CD14-positive monocyte (primary cell): ENCODE data around the gene BFSP2. TPM values are rescaled to one million over a fixed set of nuclear protein-coding genes. Genes with fewer than 3 reads are reported as not detected.

ENCODE experiments used
- DNase-seq, 3 donors: peaks; one replicate each; pipeline ENCODE4 v3.0.0-alpha.2; 2011 to 2022
- H2AFZ ChIP-seq: 2 replicates; pipeline ENCODE4 v1.6.0; 2012; ENCODE audit warnings: mild to moderate bottlenecking, low read depth, low read length, inconsistent platforms; ENCODE audit not compliant: insufficient read depth, poor library complexity, severe bottlenecking
- H3K27ac ChIP-seq, 2 donors: 1 replicate in 1 of 2; 2 replicates in 1 of 2; pipeline ENCODE4 v1.5.1; 2012 to 2013; ENCODE audit warnings: low read length in 2 of 2, control low read depth in 1 of 2, inconsistent platforms in 1 of 2, low read depth in 1 of 2, mild to moderate bottlenecking in 1 of 2
- H3K27me3 ChIP-seq, 2 donors: one replicate each; pipeline versions ENCODE4 v1.6.0 to v1.6.1; 2011 to 2013; ENCODE audit warnings: low read length in 2 of 2; ENCODE audit not compliant: control insufficient read depth in 2 of 2, insufficient read depth in 2 of 2
- H3K36me3 ChIP-seq, 2 donors: replicated peaks in 1 of 2; 1 replicate in 1 of 2; 2 replicates in 1 of 2; pipeline versions ENCODE4 v1.5.1 to v1.6.1; 2012 to 2013; ENCODE audit warnings: low read length in 2 of 2, control low read depth in 1 of 2, inconsistent platforms in 1 of 2, mild to moderate bottlenecking in 1 of 2; ENCODE audit not compliant: insufficient read depth in 2 of 2, control insufficient read depth in 1 of 2
- H3K4me1 ChIP-seq, 2 donors: 1 replicate in 1 of 2; 2 replicates in 1 of 2; pipeline versions ENCODE4 v1.5.1 to v1.6.1; 2012 to 2013; ENCODE audit warnings: low read length in 2 of 2, control low read depth in 1 of 2, inconsistent platforms in 1 of 2, mild to moderate bottlenecking in 1 of 2, moderate library complexity in 1 of 2; ENCODE audit not compliant: insufficient read depth in 2 of 2, control insufficient read depth in 1 of 2
- H3K4me2 ChIP-seq: replicated peaks from 2 replicates; pipeline ENCODE3; 2012; ENCODE audit warnings: low read length, moderate library complexity, mild to moderate bottlenecking; ENCODE audit not compliant: poor library complexity, severe bottlenecking; ENCODE audit errors: extremely low read depth
- H3K4me3 ChIP-seq, 3 experiments: fragments of 200-600 bp in 1 of 3; sonication (generic) in 1 of 3; replicated peaks in 1 of 3; 1 replicate in 2 of 3; 2 replicates in 1 of 3; pipeline ENCODE4 v1.5.1; 2011 to 2013; ENCODE audit warnings: low read length in 3 of 3, mild to moderate bottlenecking in 3 of 3, control low read depth in 2 of 3, low read depth in 2 of 3, inconsistent platforms in 1 of 3, moderate library complexity in 1 of 3
- H3K79me2 ChIP-seq: 2 replicates; pipeline ENCODE4 v1.6.0; 2012; ENCODE audit warnings: mild to moderate bottlenecking, control low read depth, inconsistent platforms, low read length, moderate library complexity; ENCODE audit not compliant: insufficient read depth
- H3K9ac ChIP-seq: 2 replicates; pipeline ENCODE4 v1.6.0; 2017; ENCODE audit warnings: low read length, mild to moderate bottlenecking; ENCODE audit not compliant: insufficient read depth, poor library complexity, severe bottlenecking
- H3K9me3 ChIP-seq, 2 donors: replicated peaks in 1 of 2; 1 replicate in 1 of 2; 2 replicates in 1 of 2; pipeline versions ENCODE4 v1.5.1 to v1.6.1; 2012 to 2013; ENCODE audit warnings: low read length in 2 of 2, control low read depth in 1 of 2; ENCODE audit not compliant: control insufficient read depth in 1 of 2, insufficient read depth in 1 of 2
- H4K20me1 ChIP-seq: 2 replicates; pipeline ENCODE4 v1.6.0; 2012; ENCODE audit warnings: mild to moderate bottlenecking, low read length, control low read depth, moderate library complexity; ENCODE audit not compliant: insufficient read depth
- H3K27ac Mint-ChIP-seq, 7 donors: one replicate each; pipeline ENCODE4 v1.8.0; 2020; ENCODE audit warnings: mild to moderate bottlenecking in 7 of 7, mixed read lengths in 7 of 7, moderate library complexity in 6 of 7, inconsistent platforms in 2 of 7
- H3K27me3 Mint-ChIP-seq, 3 donors: one replicate each; pipeline ENCODE4 v1.8.0; 2021 to 2022; ENCODE audit warnings: low read depth in 3 of 3, mild to moderate bottlenecking in 3 of 3, mixed read lengths in 3 of 3, moderate library complexity in 3 of 3, inconsistent platforms in 1 of 3
- H3K36me3 Mint-ChIP-seq, 2 donors: one replicate each; pipeline ENCODE4 v1.8.0; 2020; ENCODE audit warnings: mixed read lengths in 2 of 2, inconsistent platforms in 1 of 2, mild to moderate bottlenecking in 1 of 2
- H3K4me1 Mint-ChIP-seq: one replicate; pipeline ENCODE4 v1.8.0; 2020; ENCODE audit warnings: mild to moderate bottlenecking, mixed read lengths
- H3K4me3 Mint-ChIP-seq, 2 donors: one replicate each; pipeline ENCODE4 v1.8.0; 2020; ENCODE audit warnings: mild to moderate bottlenecking in 2 of 2, mixed read lengths in 2 of 2, moderate library complexity in 1 of 2
- H3K9me3 Mint-ChIP-seq, 7 donors: one replicate each; pipeline ENCODE4 v1.8.0; 2020 to 2022; ENCODE audit warnings: mixed read lengths in 7 of 7, mild to moderate bottlenecking in 6 of 7, moderate library complexity in 6 of 7, inconsistent platforms in 2 of 7
- WGBS: methylation state at CpG from one replicate; pipeline ENCODE4 v1.1.5; 2013; ENCODE audit warnings: missing lambda C conversion rate; ENCODE audit not compliant: insufficient coverage; 5-methylcytosine and 5-hydroxymethylcytosine counted together
- intact Hi-C, 2 donors: fragments of 100-400 bp; cut with micrococcal nuclease; formaldehyde crosslinking; loops; one replicate each; pipeline versions ENCODE4 v1.15.0 to v1.15.1; 2023
- polyA plus RNA-seq, 3 donors: library from polyadenylated mRNA; depleted of rRNA in 1 of 3; unstranded in 2 of 3; stranded (reverse) in 1 of 3; fragments of 300-500 nt in 2 of 3; fragments of >200 nt in 1 of 3; fragmentation: Illumina TruSeq in 2 of 3; gene quantifications; 1 replicate in 2 of 3; 2 replicates in 1 of 3; pipeline ENCODE4 v1.2.3, GENCODE V29; 2012 to 2021
- TF ChIP-seq, protein P1 (sequence below): fragments of 200-600 bp; IDR thresholded peaks from one replicate; pipeline ENCODE4 v1.8.0; 2022; ENCODE audit warnings: antibody characterized with exemption, mild to moderate bottlenecking

BFSP2 gene
- polyA plus RNA-seq, 3 donors, result not detected

DNA sequence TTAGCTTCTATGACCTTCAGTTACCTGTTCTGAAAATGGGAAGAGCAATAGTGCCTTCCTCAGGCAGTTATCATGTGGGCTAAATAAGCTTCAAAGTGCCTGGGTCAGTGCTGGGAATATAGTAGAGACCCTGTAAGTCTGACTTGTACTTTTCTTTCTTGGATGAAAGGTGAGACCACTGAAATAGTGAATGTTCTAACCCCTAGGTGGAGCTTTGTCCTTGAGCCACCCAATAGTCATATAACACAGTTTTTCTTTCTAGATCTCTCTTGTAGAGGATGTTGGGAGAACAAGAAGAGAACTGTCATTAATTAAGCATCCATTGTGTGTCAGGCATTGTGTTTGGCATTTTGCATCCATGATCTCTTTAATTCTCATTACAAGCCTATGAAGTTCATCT, 13.0 kb upstream of the BFSP2 start:
- H3K4me3 ChIP-seq, result no peak overlapping the region
- Mint-ChIP-seq H3K9me3 (peaks cover 0 to 2% (median 0%) of the 10 kb centered on the region in 7 donors), H3K27ac (no peak overlapping the region), H3K4me3 (no peak overlapping the region), H3K36me3 (no peaks in the 10 kb centered on the region), H3K27me3 (peaks cover 0 to 10% (median 5%) of the 10 kb centered on the region in 3 donors), H3K4me1 (no peaks in the 10 kb centered on the region)
- intact Hi-C loops, result no loop called here
- no peaks in the 10 kb centered on the region for H4K20me1 ChIP-seq
- H3K27me3 ChIP-seq, result no peaks in the 10 kb centered on the region
- H3K9ac ChIP-seq, result no peak overlapping the region
- no peak overlapping the region for H2AFZ ChIP-seq
- H3K27ac ChIP-seq, result no peak overlapping the region
- TF ChIP-seq, protein P1, sequence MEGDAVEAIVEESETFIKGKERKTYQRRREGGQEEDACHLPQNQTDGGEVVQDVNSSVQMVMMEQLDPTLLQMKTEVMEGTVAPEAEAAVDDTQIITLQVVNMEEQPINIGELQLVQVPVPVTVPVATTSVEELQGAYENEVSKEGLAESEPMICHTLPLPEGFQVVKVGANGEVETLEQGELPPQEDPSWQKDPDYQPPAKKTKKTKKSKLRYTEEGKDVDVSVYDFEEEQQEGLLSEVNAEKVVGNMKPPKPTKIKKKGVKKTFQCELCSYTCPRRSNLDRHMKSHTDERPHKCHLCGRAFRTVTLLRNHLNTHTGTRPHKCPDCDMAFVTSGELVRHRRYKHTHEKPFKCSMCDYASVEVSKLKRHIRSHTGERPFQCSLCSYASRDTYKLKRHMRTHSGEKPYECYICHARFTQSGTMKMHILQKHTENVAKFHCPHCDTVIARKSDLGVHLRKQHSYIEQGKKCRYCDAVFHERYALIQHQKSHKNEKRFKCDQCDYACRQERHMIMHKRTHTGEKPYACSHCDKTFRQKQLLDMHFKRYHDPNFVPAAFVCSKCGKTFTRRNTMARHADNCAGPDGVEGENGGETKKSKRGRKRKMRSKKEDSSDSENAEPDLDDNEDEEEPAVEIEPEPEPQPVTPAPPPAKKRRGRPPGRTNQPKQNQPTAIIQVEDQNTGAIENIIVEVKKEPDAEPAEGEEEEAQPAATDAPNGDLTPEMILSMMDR, result no peak
- no peak overlapping the region for H3K4me2 ChIP-seq
- no peaks in the 10 kb centered on the region for H3K4me1 ChIP-seq
- DNase-seq, result no peak
- no peaks in the 10 kb centered on the region for H3K9me3 ChIP-seq
- no peaks in the 10 kb centered on the region for H3K36me3 ChIP-seq
- no peaks in the 10 kb centered on the region for H3K79me2 ChIP-seq

DNA sequence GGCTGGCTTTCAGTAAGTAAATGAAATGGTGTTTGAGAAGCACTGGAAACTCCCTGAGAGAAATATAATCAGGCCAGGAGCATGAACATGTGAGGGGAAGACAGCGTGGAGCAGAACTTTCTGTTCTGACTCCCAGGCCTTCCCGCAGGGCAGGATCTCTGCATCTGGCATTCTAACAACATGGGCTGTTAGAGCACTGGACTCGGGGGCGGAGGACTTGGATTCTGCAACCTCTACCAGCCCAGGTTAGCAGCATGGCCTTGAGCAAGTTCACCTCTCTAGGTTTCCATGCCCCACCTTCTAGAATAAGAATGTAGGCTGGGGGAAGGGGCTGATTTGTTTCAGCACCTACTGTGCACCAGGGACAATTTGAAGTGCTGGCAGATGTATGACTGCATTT, 12.5 kb upstream of the BFSP2 start:
- H3K4me3 Mint-ChIP-seq, result no peak overlapping the region
- 95% methylated on average over 2 of the region's 4 CpGs for WGBS
- intact Hi-C loops, result no loop called here
- DNase-seq, result no peak
- Histone ChIP-seq H3K9ac (no peak overlapping the region), H3K9me3 (no peaks in the 10 kb centered on the region), H3K79me2 (no peaks in the 10 kb centered on the region), H2AFZ (no peak overlapping the region), H3K27ac (no peak overlapping the region), H3K4me3 (no peak overlapping the region), H3K36me3 (no peaks in the 10 kb centered on the region), H3K27me3 (no peaks in the 10 kb centered on the region), H3K4me2 (no peak overlapping the region), H4K20me1 (no peaks in the 10 kb centered on the region), H3K4me1 (no peaks in the 10 kb centered on the region)
- no peaks in the 10 kb centered on the region for H3K9me3 Mint-ChIP-seq
- TF ChIP-seq, protein P1, result no peak
- H3K4me1 Mint-ChIP-seq, result no peaks in the 10 kb centered on the region
- peaks cover 0 to 10% (median 4%) of the 10 kb centered on the region in 3 donors for H3K27me3 Mint-ChIP-seq
- H3K27ac Mint-ChIP-seq, result no peak overlapping the region
- no peaks in the 10 kb centered on the region for H3K36me3 Mint-ChIP-seq
